SKM-1 (cell line): ENCODE measurements around the gene SHANK1.
A peak's percentile ranks its signal among the peaks of the same experiment; 100 is the strongest.

ENCODE experiments used
- DNase-seq: peaks from one replicate; lab custom pipeline; 2025; ENCODE audit not compliant: unreplicated experiment; lab: John Stamatoyannopoulos, UW

SHANK1 gene

DNA sequence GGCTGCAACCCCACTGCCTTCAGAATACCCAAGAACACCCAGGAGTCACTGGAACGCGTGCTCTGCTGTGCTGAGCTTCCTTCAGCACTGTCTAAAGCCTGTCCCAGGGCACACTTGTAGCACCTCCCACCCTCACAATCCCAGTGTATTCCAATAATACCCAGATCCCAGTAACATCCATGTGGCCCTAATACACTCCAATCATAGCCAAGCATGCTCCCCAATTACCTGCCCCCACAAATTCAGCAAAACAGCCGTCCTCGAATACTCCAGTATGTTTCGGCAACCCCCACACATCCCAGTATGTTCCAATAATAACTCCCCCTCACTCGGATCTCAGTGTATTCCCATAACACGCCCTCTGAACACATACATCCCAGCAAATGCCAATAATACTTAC, 29.2 kb downstream of the SHANK1 start:
- DNase-seq = no peak

DNA sequence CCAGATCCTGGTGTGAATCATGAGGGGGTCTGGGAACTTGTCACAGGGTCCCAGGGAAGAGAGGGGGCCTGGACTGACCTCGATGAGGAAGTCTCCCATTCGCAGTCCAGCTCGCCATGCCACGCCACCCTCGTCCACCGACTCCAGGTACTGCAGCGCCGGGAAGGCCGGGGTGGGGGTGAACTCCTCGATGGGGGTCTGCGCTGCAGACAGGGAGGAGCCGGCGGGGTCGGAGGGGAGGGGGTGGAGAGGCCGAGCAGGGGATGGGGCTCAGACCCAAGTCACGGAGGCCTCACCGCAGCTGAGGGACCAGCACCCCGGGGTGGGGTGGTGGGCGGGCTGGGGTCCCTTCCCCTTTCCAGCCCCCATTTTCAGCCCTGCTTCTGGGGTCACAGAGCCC, 30.8 kb downstream of the SHANK1 start:
- no peak for DNase-seq

DNA sequence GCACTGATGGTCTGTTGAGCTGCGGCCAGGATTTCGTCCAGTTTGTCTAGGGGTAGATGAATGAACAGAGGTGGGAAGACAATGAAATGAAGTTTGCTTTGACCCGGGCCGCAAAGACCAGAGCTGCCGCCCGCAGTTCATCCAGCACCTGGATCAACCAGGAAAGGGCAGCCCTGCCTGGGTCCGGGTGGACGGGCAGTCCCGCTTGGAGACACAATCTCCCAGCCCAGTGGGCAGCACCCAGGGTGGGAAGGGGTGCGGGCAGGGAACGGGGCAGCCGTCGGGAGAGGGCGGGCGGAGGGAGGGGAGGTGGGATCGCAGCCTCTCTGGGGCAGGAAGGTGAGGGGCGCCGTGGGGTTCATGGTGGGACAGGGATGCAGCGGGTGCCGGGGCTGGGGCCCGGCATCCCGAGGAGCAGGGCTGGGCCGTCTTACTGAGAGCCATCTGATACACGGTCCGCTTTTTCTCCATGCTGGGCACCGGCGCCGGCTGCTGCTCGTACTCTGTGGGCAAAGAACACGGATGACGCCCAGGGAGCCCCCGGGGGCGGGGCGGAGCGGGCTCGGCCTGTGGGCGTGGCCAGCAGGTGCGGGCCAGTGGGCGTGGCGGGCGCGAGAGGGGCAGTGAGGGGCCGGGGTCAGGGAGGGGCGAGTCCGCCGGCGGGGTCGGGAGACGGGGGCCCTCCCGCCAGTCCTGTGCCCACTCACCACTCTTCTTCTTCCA, 33.1 kb downstream of the SHANK1 start:
- DNase-seq = no peak

DNA sequence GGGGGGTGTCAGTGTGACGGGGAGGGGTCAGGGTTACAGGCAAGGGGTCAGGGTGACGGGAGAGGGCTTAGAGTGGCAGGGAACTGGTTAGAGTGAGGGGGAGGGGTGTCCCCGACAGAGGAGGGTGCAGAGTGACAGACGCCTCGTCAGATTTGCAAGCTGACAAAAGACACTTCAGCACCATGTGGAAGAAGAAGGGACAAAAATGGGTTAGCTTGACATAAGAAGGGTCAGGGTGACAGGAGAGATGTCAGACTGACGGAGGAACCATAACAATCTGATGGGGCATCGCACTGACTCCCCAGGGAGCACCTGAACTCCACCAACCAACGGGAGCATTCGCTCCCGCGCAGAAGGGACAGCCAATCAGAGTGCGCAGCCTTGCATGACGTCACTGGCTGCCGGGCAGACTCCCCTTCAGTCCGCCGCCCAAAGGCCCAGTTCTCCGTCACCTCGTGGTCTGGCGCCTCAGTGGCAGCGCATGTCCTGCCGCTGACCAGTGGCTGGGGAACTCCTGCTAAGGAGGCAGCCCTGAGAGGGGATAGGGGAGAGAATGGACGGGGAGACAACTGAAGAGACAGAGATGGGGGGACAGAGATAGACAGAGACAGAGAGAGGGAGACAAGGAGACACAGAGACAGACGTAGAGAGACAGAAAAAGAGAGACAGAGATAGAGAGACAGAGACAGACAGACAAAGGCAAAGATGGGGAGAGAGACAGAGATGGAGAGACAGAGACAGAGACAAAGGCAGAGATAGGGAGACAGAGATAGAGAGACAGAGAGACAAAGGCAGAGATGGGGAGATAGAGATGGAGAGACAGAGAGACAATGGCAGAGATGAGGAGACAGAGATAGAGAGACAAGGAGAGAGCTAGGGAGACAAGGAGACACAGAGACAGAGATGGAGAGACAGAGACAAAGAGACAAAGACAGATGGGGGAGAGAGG, 40.2 kb downstream of the SHANK1 start:
- peak; percentile 16 for DNase-seq

DNA sequence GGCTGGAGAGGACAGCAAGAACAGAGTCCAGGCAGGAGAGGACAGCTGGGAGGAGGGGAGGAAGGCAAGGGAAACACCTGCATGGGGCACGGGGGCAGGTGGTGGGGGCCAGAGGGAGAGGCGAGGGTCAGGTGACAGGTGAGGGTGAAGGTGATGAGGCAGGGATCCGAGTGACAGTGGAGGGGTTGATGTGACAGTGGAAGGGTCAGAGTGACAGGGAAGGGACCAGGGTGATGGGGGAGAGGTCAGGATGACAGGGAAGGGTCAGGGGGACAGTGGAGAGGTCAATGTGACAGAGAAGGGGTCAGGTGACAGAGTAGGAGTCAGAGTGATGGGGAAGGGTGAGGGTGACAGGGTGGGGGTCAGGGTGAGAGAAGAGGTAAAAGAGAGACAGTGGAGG, 41.3 kb downstream of the SHANK1 start:
- no peak for DNase-seq

DNA sequence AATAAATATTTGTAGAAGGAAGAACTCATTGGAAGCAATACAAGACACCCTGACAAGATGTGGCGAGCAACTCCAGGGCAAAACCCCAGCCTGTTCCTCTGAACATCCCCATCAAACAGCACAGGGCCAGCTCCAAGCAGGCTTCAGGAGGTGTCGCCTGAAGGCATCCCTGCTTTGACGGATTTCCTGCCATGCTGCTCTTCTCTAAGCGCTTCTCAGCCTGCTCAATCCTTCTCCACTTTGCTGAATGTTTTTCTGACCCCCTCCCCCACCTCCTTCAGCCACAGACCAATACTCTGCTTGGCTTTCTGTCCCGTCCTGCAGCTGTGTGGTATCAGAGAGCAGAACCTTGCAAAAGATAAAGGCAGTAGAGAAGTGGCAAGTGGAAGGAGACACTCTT, 42.0 kb downstream of the SHANK1 start:
- DNase-seq = no peak

DNA sequence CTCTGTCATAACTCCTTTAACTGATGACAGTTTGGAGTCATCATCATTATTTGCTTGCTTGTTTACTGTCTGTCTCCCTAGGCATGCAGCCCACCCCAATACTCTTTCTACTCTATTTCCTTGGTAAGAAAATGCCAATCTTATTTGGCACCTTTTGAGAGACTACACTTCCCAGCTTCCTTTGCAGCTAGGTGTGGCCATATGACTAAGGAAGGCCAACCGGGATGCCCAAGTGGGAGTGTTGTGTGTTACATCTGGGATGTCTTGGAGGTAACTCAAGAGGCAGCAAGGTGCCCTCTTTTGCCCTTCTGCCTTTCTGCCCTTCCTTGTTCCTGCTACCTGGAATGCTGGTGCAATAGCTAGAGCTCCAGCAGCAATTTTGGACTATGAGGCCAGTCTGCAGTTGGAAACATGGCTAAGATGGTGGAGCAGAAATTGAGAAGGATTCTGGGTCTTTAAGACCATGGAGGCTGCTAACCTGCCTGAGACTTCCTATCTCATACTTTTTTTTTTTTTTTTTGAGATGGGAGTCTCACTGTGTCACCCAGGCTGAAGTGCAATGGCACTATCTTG, 42.9 kb downstream of the SHANK1 start:
- DNase-seq = no peak

DNA sequence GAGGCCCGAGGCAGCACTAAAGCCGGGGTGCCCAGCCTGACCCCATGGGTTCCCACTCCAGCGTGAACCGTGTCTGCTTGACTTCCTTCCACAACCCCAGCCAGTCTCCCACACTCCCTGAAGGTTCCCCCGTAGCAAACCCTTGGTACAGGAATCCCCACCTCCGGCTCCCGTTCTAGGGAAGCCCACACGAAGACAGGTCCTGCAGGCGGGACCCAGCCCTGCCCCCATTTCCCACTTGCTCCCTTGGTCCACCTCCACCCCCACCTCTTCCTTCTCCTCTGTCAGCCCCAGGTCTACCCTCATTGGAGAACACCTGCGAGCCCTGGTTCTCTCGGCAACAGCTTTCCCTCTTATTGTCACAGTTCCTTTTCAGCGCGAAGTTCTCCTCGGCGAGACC, 46.5 kb downstream of the SHANK1 start:
- no peak for DNase-seq

DNA sequence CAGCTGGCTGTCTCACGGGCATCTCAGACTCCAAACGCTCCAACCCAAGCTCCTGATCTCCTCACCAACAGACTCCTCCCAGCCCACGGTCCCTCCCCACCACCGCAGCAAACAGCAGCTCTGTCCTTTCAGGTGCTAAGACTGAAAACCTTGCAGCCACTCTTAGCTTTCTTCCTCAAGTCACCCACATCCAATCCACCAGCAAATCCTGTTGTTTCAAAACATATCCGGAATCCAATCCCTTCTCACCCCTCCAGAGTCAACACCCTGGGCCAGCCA, 49.6 kb downstream of the SHANK1 start:
- DNase-seq = no peak

DNA sequence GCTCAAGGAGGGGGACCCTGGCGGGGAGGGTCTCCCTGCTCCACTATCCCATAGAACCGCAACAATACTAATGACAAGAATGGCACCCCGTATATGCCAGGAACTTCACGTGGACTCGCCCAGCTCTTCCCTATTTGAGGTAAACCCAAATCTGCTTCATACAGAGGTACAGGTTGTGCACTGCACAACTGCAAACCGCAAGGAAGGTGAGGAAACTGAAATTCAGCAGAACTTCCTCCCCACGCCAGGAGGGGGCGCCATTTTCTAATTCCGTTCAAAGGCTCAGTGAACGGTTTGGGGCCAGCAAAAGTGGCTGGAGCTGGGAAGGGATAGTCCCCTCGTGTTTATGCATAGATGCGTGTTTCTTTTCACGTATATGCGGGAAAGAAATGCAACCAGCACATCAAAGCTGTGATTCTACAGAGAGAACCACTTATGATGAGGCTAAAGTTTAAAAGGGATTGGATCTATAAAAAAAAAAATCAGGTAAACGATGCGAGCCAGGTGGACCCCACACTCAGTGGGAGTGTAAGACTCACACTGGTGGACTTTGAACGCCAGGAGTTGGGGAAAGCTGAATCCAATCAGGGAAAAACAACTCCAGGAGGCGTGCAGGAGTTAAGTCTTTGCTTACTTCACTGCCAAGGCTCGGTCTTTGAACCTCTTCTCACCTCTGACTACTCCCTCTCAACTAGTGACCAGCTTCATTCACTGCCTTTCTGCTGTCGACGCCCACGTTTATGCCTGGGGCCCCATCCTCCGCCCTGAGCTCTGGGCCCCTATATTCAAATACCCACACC, 50.1 kb downstream of the SHANK1 start:
- DNase-seq = peak; percentile 16

DNA sequence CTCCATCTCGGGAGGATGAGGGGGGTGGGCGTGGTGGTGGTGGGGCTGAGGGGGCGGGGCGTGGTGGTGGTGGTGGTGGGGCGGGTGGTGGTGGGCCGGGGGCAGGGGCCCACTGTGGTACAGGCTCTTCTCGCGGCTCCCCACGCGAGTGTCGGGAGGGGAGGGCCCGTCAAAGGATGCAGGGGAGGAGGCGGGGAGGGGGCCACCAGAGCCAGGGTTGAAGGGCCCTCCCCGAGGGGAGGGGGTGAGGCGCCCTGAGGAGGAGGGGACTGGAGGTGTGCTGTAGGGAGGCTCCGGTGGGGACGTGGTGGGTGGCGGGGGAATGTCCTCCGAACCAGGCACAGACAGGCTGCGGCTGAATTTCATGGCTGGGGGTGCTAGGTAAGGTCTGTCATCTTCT, 50.7 kb downstream of the SHANK1 start:
- DNase-seq = no peak

DNA sequence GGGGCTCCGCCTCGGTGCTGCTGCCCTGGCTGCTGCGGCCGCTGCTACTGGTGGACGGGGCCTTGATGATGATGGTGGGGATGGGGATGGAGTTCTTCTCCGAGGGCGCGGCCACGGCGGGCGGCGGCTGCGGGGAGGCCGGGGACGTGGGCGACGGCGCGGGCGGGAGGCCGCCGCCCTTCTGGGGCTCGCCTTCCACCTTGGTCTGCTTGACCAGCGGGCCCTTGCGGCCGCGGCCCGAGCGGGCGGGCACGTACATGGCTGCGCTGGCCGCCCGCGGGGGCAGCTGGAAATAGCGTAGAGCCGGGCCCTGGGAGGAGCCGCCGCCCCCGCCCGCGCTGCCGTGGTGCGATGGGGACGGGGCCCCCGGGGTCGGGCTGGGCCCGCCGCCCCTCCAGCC, 51.2 kb downstream of the SHANK1 start:
- no peak for DNase-seq

DNA sequence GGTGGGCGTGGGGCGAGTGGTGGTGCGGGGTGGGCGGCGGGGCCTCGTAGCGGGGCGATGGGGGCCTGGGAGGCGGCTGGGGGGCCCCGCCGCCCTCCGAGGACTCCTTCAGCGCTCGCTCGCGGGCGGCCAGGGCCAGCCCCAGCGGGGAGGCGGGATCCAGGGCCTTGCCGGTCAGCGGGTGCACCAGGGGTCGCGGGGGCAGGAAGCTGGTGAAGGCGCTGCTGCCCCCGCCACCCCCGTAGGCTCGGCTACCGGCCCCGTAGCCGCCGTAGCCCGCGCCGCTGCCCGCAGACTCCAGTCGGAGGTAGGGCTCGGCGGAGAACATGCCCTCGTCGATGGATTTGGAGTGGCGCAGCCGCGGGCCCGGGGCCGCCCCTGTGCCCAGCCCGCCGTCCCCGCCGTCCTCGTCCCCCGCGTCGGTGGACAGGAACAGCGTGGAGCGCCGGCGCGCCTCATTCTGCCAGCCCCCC, 51.8 kb downstream of the SHANK1 start:
- DNase-seq = no peak

DNA sequence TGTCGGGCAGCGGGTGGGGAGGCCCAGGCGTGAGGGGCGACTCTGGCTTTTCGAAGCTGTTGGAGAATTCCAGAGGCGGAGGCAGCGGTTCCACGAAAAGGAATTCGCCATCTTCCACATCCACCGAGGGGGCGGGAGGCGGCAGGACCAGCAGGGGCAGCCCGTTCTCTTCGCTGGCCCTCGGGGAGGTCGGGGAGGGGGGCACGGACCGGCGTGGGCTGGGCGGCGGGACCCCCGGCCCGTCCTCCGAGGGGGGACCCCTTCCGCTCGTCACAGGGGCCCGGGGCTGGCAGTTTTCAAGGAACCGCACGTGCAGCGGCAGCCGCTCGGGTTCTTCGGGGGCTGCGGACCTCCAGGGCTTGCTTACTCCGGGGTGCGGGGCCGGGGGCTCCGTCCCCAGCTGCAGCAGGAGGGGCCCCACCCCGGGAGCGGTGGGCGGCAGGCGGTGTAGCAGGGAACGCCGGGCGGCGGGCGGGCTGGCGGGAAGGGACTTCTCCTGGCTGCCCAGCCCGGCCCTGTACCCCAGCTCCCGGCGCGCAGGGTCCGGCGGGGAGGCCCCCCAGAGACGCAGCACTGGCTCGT, 52.3 kb downstream of the SHANK1 start:
- DNase-seq = no peak

DNA sequence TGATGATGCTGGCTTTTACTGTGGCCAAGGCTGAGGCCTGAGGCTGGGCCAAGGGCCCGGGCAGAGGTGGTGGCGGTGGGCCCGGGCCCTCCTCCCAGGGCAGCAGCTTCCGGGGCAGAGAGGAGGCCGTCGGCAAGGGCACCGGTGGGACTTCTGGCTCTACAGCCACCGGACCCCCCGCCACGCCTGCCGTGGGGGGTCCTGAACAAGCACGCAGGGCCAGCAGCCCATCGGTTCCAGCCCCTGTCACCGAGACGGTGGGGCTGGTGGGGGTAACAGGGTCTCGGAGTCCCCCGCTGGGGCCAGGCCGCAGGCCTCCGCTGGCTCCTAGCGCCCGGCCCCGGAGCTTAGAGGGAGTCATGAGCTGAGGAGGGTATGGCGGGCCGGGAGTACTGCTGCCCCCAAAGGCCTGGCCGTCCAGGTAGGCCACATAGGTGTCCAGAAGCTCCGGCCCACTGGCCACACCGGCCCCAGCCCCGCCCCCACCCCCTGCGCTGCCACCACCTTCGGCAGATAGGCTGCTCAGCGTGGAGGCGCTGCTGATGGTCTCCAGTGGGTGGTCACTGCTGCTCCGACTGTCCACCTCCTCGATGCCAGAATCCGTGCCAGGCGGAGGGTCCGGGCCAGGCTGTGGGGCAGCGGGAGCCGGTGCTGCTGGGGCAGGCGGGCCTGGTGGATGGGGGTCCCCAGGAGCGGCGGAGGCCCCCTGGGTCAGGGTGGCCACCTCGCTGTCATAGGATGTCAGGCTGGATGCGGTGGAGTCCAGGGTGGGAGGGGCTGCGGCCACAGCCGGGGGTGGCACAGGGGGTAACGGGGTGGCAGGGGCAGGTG, 53.0 kb downstream of the SHANK1 start:
- no peak for DNase-seq

DNA sequence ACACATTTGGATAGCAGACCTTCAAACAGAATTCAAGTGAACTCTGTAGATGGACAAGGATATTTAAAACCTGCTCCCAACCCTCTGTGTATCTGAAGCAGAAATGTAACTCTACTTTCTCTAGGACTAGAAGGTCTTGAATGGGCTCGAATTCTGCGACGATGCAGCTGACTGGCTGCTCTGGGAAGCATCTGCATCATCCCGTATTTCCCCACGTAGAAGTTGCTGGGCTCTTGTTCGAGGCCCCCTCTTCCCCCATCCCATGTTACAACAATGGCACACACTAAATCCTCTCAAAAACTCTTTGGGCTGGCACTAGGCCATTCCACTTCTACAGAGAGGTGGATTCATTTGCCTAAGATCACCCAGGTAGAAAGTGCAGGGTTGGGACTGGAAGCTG, 55.4 kb downstream of the SHANK1 start:
- no peak for DNase-seq

DNA sequence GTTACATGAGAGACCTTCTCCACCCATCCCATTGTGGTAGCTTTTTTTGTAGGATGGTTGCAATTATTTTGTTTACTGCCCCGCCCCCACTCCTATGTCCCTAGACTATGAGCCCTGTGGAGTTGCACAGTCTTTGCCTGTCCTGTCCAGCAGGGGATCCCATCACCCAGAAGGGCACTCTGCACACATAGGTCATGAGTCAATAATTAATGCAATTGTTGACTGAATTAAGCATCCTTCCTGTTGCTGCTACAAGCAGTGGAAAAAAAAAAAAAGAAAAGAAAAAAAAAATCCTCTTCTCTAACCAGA, 56.2 kb downstream of the SHANK1 start:
- DNase-seq = no peak

DNA sequence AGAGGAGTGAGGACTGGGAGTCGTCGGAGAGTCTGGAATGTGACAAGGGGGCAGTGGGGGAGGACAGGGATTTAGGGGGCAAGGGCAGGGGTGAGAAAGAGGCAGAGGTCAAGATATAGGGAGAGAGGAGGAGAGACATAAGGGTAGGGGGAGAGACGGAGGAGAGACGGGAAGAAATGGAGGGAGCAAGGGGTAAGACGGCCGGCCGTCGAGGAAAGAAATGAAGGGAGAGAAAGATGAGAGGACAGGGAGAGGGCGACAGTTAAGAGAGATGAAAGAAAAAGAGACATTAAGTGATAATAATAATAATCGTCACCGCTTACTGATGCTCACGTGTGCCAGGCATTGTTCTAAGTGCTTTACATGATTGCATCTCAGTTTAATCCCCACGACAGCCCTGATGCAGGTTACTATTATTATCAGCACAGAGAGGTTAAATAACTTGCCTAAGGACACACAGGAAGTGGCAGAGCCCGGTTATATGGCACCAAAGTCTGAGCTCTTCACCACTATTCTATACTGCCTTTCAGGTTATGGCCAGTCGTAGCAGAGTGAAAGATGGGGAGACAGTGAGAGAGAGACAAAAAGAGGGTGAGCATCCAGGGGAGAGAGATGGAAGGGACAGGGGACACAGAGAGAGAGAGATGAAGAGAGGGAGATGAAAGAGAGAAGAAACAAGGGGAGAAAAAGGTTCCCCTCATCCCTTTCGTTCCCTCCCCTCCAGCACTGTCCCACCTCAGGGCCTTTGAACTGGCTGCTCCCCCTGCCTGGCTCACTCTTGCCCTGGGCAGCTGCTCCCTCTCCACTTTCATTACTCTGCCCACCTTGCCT, 56.7 kb downstream of the SHANK1 start:
- DNase-seq = no peak
